Glomerular endothelial cell (primary cell): ENCODE results near the gene VSIG10. TPM values are rescaled to one million over a fixed set of nuclear protein-coding genes. Genes with fewer than 3 reads are reported as not detected.
"Not testable (repeated sequence)": the region's sequence is repeated elsewhere in the genome, so short reads cannot be mapped to it uniquely, and the experiment has no call there.

ENCODE experiments used
- DNase-seq: peaks from one replicate; pipeline ENCODE4 v3.0.0-alpha.2; 2011; ENCODE audit warnings: low read depth, low spot score; ENCODE audit errors: extremely low read depth
- total RNA-seq: library from RNA; depleted of rRNA; stranded (reverse); fragments of >200 nt; gene quantifications from 2 replicates; pipeline ENCODE4 v1.2.3, GENCODE V29; 2015

The VSIG10 gene
- total RNA-seq, 1 donor from 2014 or later, result 27.3 TPM

- no peak for DNase-seq
Observed at GRCh38 chr12:118109088-118109487, 5.3 kb upstream of the VSIG10 start.

- no peak for DNase-seq
Observed at GRCh38 chr12:118107694-118108093, 3.9 kb upstream of the VSIG10 start.

- DNase-seq, result no peak
Observed at GRCh38 chr12:118107011-118107410, 3.2 kb upstream of the VSIG10 start.

- no peak for DNase-seq
Observed at GRCh38 chr12:118103201-118103600, 610 bp downstream of the VSIG10 start.

GRCh38 chr12:118102609-118103008 lies 1.2 kb downstream of the VSIG10 start:
- no peak for DNase-seq

GRCh38 chr12:118102070-118102469 lies 1.7 kb downstream of the VSIG10 start:
- no peak for DNase-seq

GRCh38 chr12:118101051-118101450 lies 2.8 kb downstream of the VSIG10 start:
- no peak for DNase-seq

- no peak for DNase-seq
Observed at GRCh38 chr12:118098911-118099671, 4.7 kb downstream of the VSIG10 start.

- no peak for DNase-seq
Observed at GRCh38 chr12:118098401-118098800, 5.4 kb downstream of the VSIG10 start.

GRCh38 chr12:118094039-118094438 lies 9.8 kb downstream of the VSIG10 start:
- no peak for DNase-seq

GRCh38 chr12:118089782-118090181 lies 14.0 kb downstream of the VSIG10 start:
- no peak for DNase-seq

GRCh38 chr12:118082161-118082560 lies 21.6 kb downstream of the VSIG10 start:
- no peak for DNase-seq

GRCh38 chr12:118081521-118081920 lies 22.3 kb downstream of the VSIG10 start:
- DNase-seq, result not testable (repeated sequence)

- no peak for DNase-seq
Observed at GRCh38 chr12:118073768-118074167, 30.0 kb downstream of the VSIG10 start.

GRCh38 chr12:118070650-118071049 lies 33.2 kb downstream of the VSIG10 start:
- no peak for DNase-seq

- no peak for DNase-seq
Observed at GRCh38 chr12:118068445-118068844, 35.4 kb downstream of the VSIG10 start.

GRCh38 chr12:118065380-118065779 lies 38.4 kb downstream of the VSIG10 start:
- DNase-seq, result no peak

GRCh38 chr12:118064608-118065007 lies 39.2 kb downstream of the VSIG10 start:
- DNase-seq, result no peak

GRCh38 chr12:118063576-118064391 lies 40.0 kb downstream of the VSIG10 start:
- DNase-seq, result no peak

- DNase-seq, result no peak
Observed at GRCh38 chr12:118061873-118062843, 41.7 kb downstream of the VSIG10 start.
